H9 (cell line): ENCODE results near the gene FBXL12. TPM values are rescaled to one million over a fixed set of nuclear protein-coding genes. Genes with fewer than 3 reads are reported as not detected.
"Not testable (repeated sequence)": the region's sequence is repeated elsewhere in the genome, so short reads cannot be mapped to it uniquely, and the experiment has no call there.

Source experiments
- DNase-seq: peaks from one replicate; pipeline ENCODE4 v3.0.0-alpha.2; 2017
- H2AFZ ChIP-seq: one replicate; pipeline ENCODE4 v1.6.1; 2013; ENCODE audit warnings: mild to moderate bottlenecking, low read length, control low read depth, moderate library complexity
- H2AK5ac ChIP-seq: 2 replicates; pipeline ENCODE4 v1.6.1; 2013; ENCODE audit warnings: low read length, control low read depth, mixed read lengths; ENCODE audit not compliant: insufficient read length
- H2BK120ac ChIP-seq: one replicate; pipeline ENCODE4 v1.6.1; 2013; ENCODE audit warnings: low read depth, mild to moderate bottlenecking, low read length, control low read depth, inconsistent platforms; ENCODE audit not compliant: poor library complexity, severe bottlenecking
- H2BK12ac ChIP-seq: 2 replicates; pipeline ENCODE4 v1.6.1; 2013; ENCODE audit warnings: low read length, control low read depth, mixed read lengths, low read depth; ENCODE audit not compliant: insufficient read length
- H2BK15ac ChIP-seq: 2 replicates; pipeline ENCODE4 v1.6.1; 2013; ENCODE audit warnings: low read depth, low read length, control low read depth
- H2BK20ac ChIP-seq: one replicate; pipeline ENCODE4 v1.6.1; 2013; ENCODE audit warnings: low read depth, mild to moderate bottlenecking, low read length, control low read depth, inconsistent platforms; ENCODE audit not compliant: poor library complexity, severe bottlenecking
- H2BK5ac ChIP-seq: 2 replicates; pipeline ENCODE4 v1.6.1; 2013; ENCODE audit warnings: low read length, control low read depth, mixed read lengths; ENCODE audit not compliant: insufficient read length
- H3K14ac ChIP-seq: 2 replicates; pipeline ENCODE4 v1.6.1; 2013; ENCODE audit warnings: low read length, control low read depth; ENCODE audit not compliant: insufficient read depth
- H3K18ac ChIP-seq: 2 replicates; pipeline ENCODE4 v1.6.1; 2013; ENCODE audit warnings: low read depth, mild to moderate bottlenecking, mixed read lengths, low read length, control low read depth; ENCODE audit not compliant: insufficient read length
- H3K23ac ChIP-seq: 2 replicates; pipeline ENCODE4 v1.6.1; 2013; ENCODE audit warnings: low read length, control low read depth, mixed read lengths, low read depth; ENCODE audit not compliant: insufficient read length
- H3K23me2 ChIP-seq: 2 replicates; pipeline ENCODE4 v1.6.1; 2013; ENCODE audit warnings: low read depth, mild to moderate bottlenecking, mixed read lengths, low read length, control low read depth; ENCODE audit not compliant: insufficient read length, poor library complexity, severe bottlenecking
- H3K27ac ChIP-seq: 2 replicates; pipeline ENCODE4 v1.5.1; 2013; ENCODE audit warnings: low read length, control low read depth, mixed read lengths, low read depth; ENCODE audit not compliant: insufficient read length
- H3K27me3 ChIP-seq: 2 replicates; pipeline ENCODE4 v1.6.1; 2013; ENCODE audit warnings: low read length, control low read depth, inconsistent platforms; ENCODE audit not compliant: insufficient read depth
- H3K4ac ChIP-seq: 2 replicates; pipeline ENCODE4 v1.6.1; 2013; ENCODE audit warnings: low read depth, mild to moderate bottlenecking, control low read depth, inconsistent platforms, low read length, moderate library complexity
- H3K4me1 ChIP-seq: 2 replicates; pipeline ENCODE4 v1.6.1; 2013; ENCODE audit warnings: low read length, control low read depth, inconsistent platforms; ENCODE audit not compliant: insufficient read depth
- H3K4me2 ChIP-seq: 2 replicates; pipeline ENCODE4 v1.6.1; 2013; ENCODE audit warnings: low read length, control low read depth, mixed read lengths; ENCODE audit not compliant: insufficient read length, insufficient read depth
- H3K56ac ChIP-seq: 2 replicates; pipeline ENCODE4 v1.6.1; 2013; ENCODE audit warnings: low read depth, mild to moderate bottlenecking, mixed read lengths, low read length, control low read depth; ENCODE audit not compliant: insufficient read length
- H3K79me1 ChIP-seq: 2 replicates; pipeline ENCODE4 v1.6.1; 2013; ENCODE audit warnings: low read depth, mild to moderate bottlenecking, moderate library complexity, low read length, control low read depth, inconsistent platforms; ENCODE audit not compliant: insufficient read depth, poor library complexity, severe bottlenecking
- H3K79me2 ChIP-seq: 2 replicates; pipeline ENCODE4 v1.6.1; 2013; ENCODE audit warnings: low read length, control low read depth, inconsistent platforms; ENCODE audit not compliant: insufficient read depth
- H3K9ac ChIP-seq: 2 replicates; pipeline ENCODE4 v1.6.1; 2013; ENCODE audit warnings: low read length, control low read depth, mixed read lengths; ENCODE audit not compliant: insufficient read length; ENCODE audit errors: extremely low read depth
- H3K9me3 ChIP-seq: one replicate; pipeline ENCODE4 v1.6.1; 2013; ENCODE audit warnings: low read depth, low read length, inconsistent platforms; ENCODE audit not compliant: control insufficient read depth
- H3T11ph ChIP-seq: one replicate; pipeline ENCODE4 v1.6.1; 2013; ENCODE audit warnings: mild to moderate bottlenecking, low read length, control low read depth, inconsistent platforms
- H4K20me1 ChIP-seq: one replicate; pipeline ENCODE4 v1.6.1; 2013; ENCODE audit not compliant: control insufficient read depth, insufficient read length, insufficient read depth
- H4K5ac ChIP-seq: 2 replicates; pipeline ENCODE4 v1.6.1; 2013; ENCODE audit warnings: low read depth, mild to moderate bottlenecking, mixed read lengths, low read length, control low read depth; ENCODE audit not compliant: insufficient read length
- H4K8ac ChIP-seq: replicated peaks from 2 replicates; pipeline ENCODE4 v1.6.1; 2013; ENCODE audit warnings: low read length, control low read depth, mixed read lengths, low read depth; ENCODE audit not compliant: insufficient read length
- H4K91ac ChIP-seq: 2 replicates; pipeline ENCODE4 v1.6.1; 2013; ENCODE audit warnings: low read depth, mild to moderate bottlenecking, moderate library complexity, mixed read lengths, low read length, control low read depth; ENCODE audit not compliant: insufficient read length
- H3K27ac Mint-ChIP-seq, 3 experiments: 2 replicates in 2 of 3; 3 replicates in 1 of 3; pipeline ENCODE4 v1.8.0; 2020 to 2021; ENCODE audit warnings: mixed read lengths in 3 of 3, mild to moderate bottlenecking in 1 of 3, moderate library complexity in 1 of 3
- H3K27me3 Mint-ChIP-seq: 2 replicates; pipeline ENCODE4 v1.8.0; 2021; ENCODE audit warnings: low read depth, mild to moderate bottlenecking, moderate library complexity, mixed read lengths
- H3K36me3 Mint-ChIP-seq, 3 experiments: 2 replicates in 2 of 3; 3 replicates in 1 of 3; pipeline ENCODE4 v1.8.0; 2020 to 2021; ENCODE audit warnings: low read depth in 3 of 3, mixed read lengths in 3 of 3; ENCODE audit not compliant: insufficient read depth in 1 of 3
- H3K4me1 Mint-ChIP-seq, 2 experiments: 2 replicates each; pipeline ENCODE4 v1.8.0; 2020; ENCODE audit warnings: mixed read lengths in 2 of 2
- H3K4me3 Mint-ChIP-seq, 2 experiments: 2 replicates in 1 of 2; 3 replicates in 1 of 2; pipeline ENCODE4 v1.8.0; 2020 to 2021; ENCODE audit warnings: mild to moderate bottlenecking in 2 of 2, mixed read lengths in 2 of 2, moderate library complexity in 1 of 2
- H3K9me3 Mint-ChIP-seq, 2 experiments: 2 replicates in 1 of 2; 3 replicates in 1 of 2; pipeline ENCODE4 v1.8.0; 2020; ENCODE audit warnings: mild to moderate bottlenecking in 2 of 2, mixed read lengths in 2 of 2, moderate library complexity in 1 of 2
- WGBS: extraction: QIAGEN DNeasy Blood & Tissue Kit; methylation state at CpG from one replicate; pipeline ENCODE4 v1.1.7; 2013; ENCODE audit warnings: missing lambda C conversion rate, low lambda C conversion rate, mixed read lengths; ENCODE audit not compliant: insufficient read length; ENCODE audit errors: extremely low coverage; 5-methylcytosine and 5-hydroxymethylcytosine counted together
- total RNA-seq: library from RNA; stranded (reverse); gene quantifications from 2 replicates; pipeline ENCODE4 v1.2.1, GENCODE V29; 2021

Gene FBXL12
- total RNA-seq, 1 experiment from 2014 or later: 31.8 TPM

DNA sequence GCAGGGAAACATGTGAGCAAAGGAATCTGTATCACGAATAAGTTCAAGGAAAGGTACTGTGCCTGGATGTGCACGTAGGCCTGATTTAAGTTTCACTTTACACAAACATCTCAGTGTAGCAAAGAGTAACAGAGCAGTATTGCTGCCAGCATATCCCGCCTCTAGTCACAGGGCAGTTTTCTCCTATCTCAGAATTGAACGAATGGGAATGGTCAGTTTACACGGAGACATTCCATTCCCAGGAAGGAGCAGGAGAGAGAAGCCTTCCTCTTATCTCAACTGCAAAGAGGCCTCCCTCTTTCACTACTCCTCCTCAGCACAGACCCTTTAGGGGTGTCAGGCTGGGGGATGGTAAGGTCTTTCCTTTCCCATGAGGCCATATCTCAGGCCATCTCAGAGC lies 29.3 kb downstream of the FBXL12 start:
- H3K9me3 Mint-ChIP-seq, H2BK15ac ChIP-seq, H3K27ac ChIP-seq, H3K9me3 ChIP-seq, H3K27me3 Mint-ChIP-seq, H2BK120ac ChIP-seq, H4K5ac ChIP-seq, H4K91ac ChIP-seq, H2BK12ac ChIP-seq, H3K36me3 Mint-ChIP-seq, H3K9ac ChIP-seq, H4K20me1 ChIP-seq, H3K27me3 ChIP-seq, H3K18ac ChIP-seq, H3K79me2 ChIP-seq, H3T11ph ChIP-seq, H2AFZ ChIP-seq, H3K23me2 ChIP-seq, H2AK5ac ChIP-seq, H3K4ac ChIP-seq, H3K14ac ChIP-seq, H3K79me1 ChIP-seq, DNase-seq, H2BK20ac ChIP-seq, H3K4me2 ChIP-seq, H2BK5ac ChIP-seq, H4K8ac ChIP-seq, H3K56ac ChIP-seq, H3K23ac ChIP-seq, H3K4me1 ChIP-seq: not testable (repeated sequence)
- Mint-ChIP-seq H3K27ac (peak overlapping the region; percentile 63 to 86 (median 85); a peak in 5 of 7 replicates), H3K4me1 (peaks cover 37 to 47% of the 10 kb centered on the region in 2 experiments), H3K4me3 (peak overlapping the region in 1 of 2 experiments; percentile 50; a peak in 3 of 5 replicates)
- no CpG with 5 or more reads among the region's 5 CpGs for WGBS
